CD8-positive, alpha-beta memory T cell (primary cell): ENCODE results near the gene GRIN2A. TPM values are rescaled to one million over a fixed set of nuclear protein-coding genes. Genes with fewer than 3 reads are reported as not detected.

Experiments
- CTCF ChIA-PET: fragments of 350-600 bp; sonication (Branson Sonifier 250); formaldehyde crosslinking; loops from one replicate; lab custom pipeline; 2021; ENCODE audit warnings: antibody characterized with exemption; lab: Charles Lee
- POLR2A ChIA-PET: fragments of 350-600 bp; sonication (Branson Sonifier 250); formaldehyde crosslinking; loops from one replicate; lab custom pipeline; 2021; ENCODE audit warnings: antibody characterized with exemption; lab: Charles Lee
- DNase-seq, 5 donors: peaks; one replicate each; pipeline versions ENCODE4 v3.0.0 to v3.0.0-alpha.2; 2020 to 2022; ENCODE audit warnings: mixed read lengths in 1 of 5
- H3K27ac ChIP-seq: one replicate; pipeline ENCODE4 v1.7.0; 2013; ENCODE audit warnings: low read depth, mild to moderate bottlenecking, low read length, moderate library complexity
- H3K27me3 ChIP-seq: 2 replicates; pipeline ENCODE4 v1.7.0; 2013; ENCODE audit warnings: low read length, mild to moderate bottlenecking; ENCODE audit not compliant: insufficient read depth, poor library complexity, severe bottlenecking
- H3K36me3 ChIP-seq: 2 replicates; pipeline ENCODE4 v1.7.0; 2013; ENCODE audit warnings: mild to moderate bottlenecking, low read length, moderate library complexity; ENCODE audit not compliant: insufficient read depth
- H3K4me1 ChIP-seq: 2 replicates; pipeline ENCODE4 v1.7.0; 2013; ENCODE audit warnings: mild to moderate bottlenecking, low read length, moderate library complexity; ENCODE audit not compliant: insufficient read depth
- H3K4me3 ChIP-seq: 2 replicates; pipeline ENCODE4 v1.7.0; 2013; ENCODE audit warnings: mild to moderate bottlenecking, low read length
- H3K9me3 ChIP-seq: 2 replicates; pipeline ENCODE4 v1.7.0; 2013; ENCODE audit warnings: mild to moderate bottlenecking, low read length
- H3K27ac Mint-ChIP-seq, 8 donors: one replicate each; pipeline ENCODE4 v1.8.0; 2020 to 2021; ENCODE audit warnings: mixed read lengths in 8 of 8, mild to moderate bottlenecking in 6 of 8, inconsistent platforms in 3 of 8, moderate library complexity in 3 of 8
- H3K27me3 Mint-ChIP-seq, 2 donors: one replicate each; pipeline ENCODE4 v1.8.0; 2020 to 2021; ENCODE audit warnings: mixed read lengths in 2 of 2, mild to moderate bottlenecking in 1 of 2, moderate library complexity in 1 of 2
- H3K36me3 Mint-ChIP-seq, 3 donors: one replicate each; pipeline ENCODE4 v1.8.0; 2020 to 2021; ENCODE audit warnings: mixed read lengths in 3 of 3, inconsistent platforms in 1 of 3, mild to moderate bottlenecking in 1 of 3
- H3K4me1 Mint-ChIP-seq, 3 donors: one replicate each; pipeline ENCODE4 v1.8.0; 2020 to 2021; ENCODE audit warnings: mixed read lengths in 3 of 3, inconsistent platforms in 1 of 3, mild to moderate bottlenecking in 1 of 3
- H3K4me3 Mint-ChIP-seq, 7 donors: one replicate each; pipeline ENCODE4 v1.8.0; 2020 to 2021; ENCODE audit warnings: mixed read lengths in 7 of 7, mild to moderate bottlenecking in 6 of 7, moderate library complexity in 4 of 7, inconsistent platforms in 2 of 7
- H3K9me3 Mint-ChIP-seq, 5 donors: one replicate each; pipeline ENCODE4 v1.8.0; 2020 to 2022; ENCODE audit warnings: mixed read lengths in 5 of 5, mild to moderate bottlenecking in 3 of 5, moderate library complexity in 2 of 5, inconsistent platforms in 1 of 5
- polyA plus RNA-seq: library from polyadenylated mRNA; unstranded; fragments of 300-500 nt; fragmentation: Illumina TruSeq; gene quantifications from one replicate; pipeline ENCODE4 v1.2.3, GENCODE V29; 2021
- total RNA-seq, 2 experiments: library from RNA; stranded (reverse); gene quantifications; one replicate each; pipeline ENCODE4 v1.2.3, GENCODE V29; 2021

The GRIN2A gene
- total and polyA plus RNA-seq, 3 experiments from 2014 or later = not detected

DNA sequence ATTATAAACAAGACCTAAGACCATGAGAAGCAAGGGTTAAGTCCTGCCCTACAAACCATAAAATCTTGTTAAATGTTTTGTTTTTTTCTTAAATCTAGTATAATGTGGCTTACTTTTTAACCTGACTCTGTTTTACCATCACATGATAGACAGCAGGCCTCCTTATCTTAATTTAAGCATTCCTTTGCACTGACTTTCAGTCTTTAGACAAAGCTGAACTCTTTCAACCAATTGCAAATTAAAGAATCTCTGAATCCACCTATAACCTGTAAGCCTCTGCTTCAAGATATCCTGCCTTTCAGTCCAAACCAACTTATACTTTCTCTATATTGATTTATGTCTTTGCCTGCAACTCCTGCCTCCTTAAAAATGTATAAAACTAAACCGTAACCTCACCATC is 478.5 kb downstream of the GRIN2A start:
- H3K4me3 ChIP-seq = no peak overlapping the region
- no peaks in the 10 kb centered on the region for H3K36me3 Mint-ChIP-seq
- ChIA-PET CTCF (no interaction called here), POLR2A (no interaction called here)
- H3K4me1 Mint-ChIP-seq = no peaks in the 10 kb centered on the region
- no peak overlapping the region for H3K27ac Mint-ChIP-seq
- peaks cover 0 to under 1% of the 10 kb centered on the region in 2 donors for H3K27me3 Mint-ChIP-seq
- H3K9me3 Mint-ChIP-seq = peaks cover 0 to 5% (median 2%) of the 10 kb centered on the region in 5 donors
- H3K27me3 ChIP-seq = no peaks in the 10 kb centered on the region
- H3K27ac ChIP-seq = no peak overlapping the region
- H3K36me3 ChIP-seq = no peaks in the 10 kb centered on the region
- no peaks in the 10 kb centered on the region for H3K4me1 ChIP-seq
- no peaks in the 10 kb centered on the region for H3K9me3 ChIP-seq
- DNase-seq = no peak
- no peak overlapping the region for H3K4me3 Mint-ChIP-seq

Other genes with a start within 250 kb of the GRIN2A start
- gene ATF7IP2, start 203.6 kb upstream of the GRIN2A start, total RNA-seq = 10 to 100 TPM; 12.4 to 14.3 TPM
- gene ATF7IP2, start 203.6 kb upstream of the GRIN2A start, polyA plus RNA-seq = 119 TPM